GM19043 (cell line): ENCODE results near the gene MBOAT7.
"Not testable (repeated sequence)": the region's sequence is repeated elsewhere in the genome, so short reads cannot be mapped to it uniquely, and the experiment has no call there.

Source experiments
- ATAC-seq: cut with Tn5 transposase; IDR thresholded peaks from one replicate; pipeline ENCODE4 v1.9.1; 2021; ENCODE audit warnings: low read depth; ENCODE audit not compliant: unreplicated experiment

Gene MBOAT7

GRCh38 chr19:54209811-54210494 is 20.6 kb upstream of the MBOAT7 start:
- ATAC-seq, result no peak

DNA sequence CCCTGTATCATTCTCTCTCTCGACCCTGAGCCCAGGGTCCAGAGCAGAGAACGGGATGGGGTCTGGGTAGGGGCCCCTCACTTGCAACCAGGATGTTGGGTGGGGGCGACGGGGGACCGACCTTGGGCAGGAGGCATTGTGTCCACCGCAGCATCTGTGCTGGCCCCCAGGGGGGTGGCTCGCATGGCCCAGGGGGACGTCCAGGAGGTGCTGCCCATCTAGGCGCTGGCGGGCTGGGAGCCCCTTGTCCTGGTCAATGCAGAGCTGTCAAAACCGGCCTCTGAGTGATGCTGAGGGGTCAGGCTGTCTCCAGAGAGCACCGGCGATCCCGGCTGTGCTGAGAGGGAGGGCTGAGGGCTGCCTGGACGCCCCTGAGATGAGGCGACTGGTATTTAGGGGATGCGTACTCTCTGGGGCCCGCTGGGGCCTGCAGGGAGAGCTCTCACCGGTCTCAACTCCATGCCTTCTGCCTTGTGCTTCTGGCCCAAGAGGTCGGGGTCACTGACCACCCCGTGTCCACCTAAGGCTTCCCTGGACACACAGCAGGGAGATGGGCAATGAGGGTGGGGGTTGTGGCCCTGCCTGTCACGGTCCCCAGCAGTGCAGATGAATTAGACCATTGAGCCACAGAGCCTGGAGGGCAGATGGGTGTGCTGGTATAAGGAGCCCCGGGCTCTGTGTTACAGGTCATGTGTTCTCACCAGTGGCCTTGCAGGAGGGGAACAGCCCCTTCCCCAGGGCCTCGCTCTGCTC is 19.9 kb upstream of the MBOAT7 start:
- ATAC-seq, result no peak

DNA sequence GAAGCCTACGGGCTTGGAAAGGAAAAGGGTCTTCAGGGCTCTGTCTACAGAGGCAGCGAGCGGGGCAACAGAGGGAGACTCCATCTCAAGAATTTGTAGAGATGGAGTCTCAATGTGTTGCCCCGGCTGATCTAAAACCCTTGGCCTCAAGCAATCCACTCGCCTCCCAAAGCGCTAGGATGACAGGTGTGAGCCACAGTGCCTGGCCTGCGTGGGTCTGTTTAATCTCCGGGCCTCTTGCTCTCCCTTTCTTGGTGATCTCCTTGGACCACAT is 19.3 kb upstream of the MBOAT7 start:
- no peak for ATAC-seq

GRCh38 chr19:54207983-54208783 is 18.8 kb upstream of the MBOAT7 start:
- ATAC-seq, result peak; percentile 39

GRCh38 chr19:54207676-54207982 is 18.2 kb upstream of the MBOAT7 start:
- no peak for ATAC-seq

GRCh38 chr19:54207193-54207592 is 17.8 kb upstream of the MBOAT7 start:
- ATAC-seq, result not testable (repeated sequence)

- no peak for ATAC-seq
Observed at GRCh38 chr19:54206831-54207177, 17.4 kb upstream of the MBOAT7 start.

DNA sequence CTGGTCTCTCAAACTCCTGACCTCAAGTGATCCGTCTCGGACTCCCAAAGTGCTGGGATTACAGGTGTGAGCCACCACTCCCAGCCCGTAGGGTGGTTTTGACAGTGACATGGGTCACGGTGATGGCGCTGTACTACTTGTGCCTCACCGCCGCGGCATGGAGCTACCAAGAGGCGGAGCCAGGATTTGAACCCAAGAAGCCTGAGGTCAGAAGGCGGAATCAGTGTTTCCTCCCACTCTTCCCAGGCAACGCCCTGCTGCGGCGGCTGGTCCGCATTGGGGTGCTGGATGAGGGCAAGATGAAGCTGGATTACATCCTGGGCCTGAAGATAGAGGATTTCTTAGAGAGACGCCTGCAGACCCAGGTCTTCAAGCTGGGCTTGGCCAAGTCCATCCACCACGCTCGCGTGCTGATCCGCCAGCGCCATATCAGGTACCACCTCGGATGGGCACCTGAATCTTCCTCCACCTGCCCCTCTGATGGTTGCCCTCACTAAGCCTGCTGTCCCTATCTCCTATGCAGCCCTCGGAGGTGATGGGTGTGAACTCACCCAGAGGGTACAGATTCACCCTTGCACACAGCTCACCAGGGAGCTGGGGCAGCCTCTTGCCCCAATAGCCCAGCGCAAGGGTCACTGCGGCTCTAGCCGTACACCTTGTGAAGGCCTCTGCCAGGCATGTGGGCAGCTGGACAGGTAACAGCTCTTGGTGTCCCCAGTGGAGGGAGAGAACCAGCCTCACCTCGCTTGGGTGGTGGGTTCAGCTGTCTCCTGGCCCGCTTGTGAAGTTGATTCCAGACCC is 16.9 kb upstream of the MBOAT7 start:
- no peak for ATAC-seq

GRCh38 chr19:54204767-54205468 is 15.5 kb upstream of the MBOAT7 start:
- ATAC-seq, result no peak

GRCh38 chr19:54203151-54203611 is 13.8 kb upstream of the MBOAT7 start:
- no peak for ATAC-seq

- ATAC-seq, result no peak
Observed at GRCh38 chr19:54201980-54202379, 12.6 kb upstream of the MBOAT7 start.

DNA sequence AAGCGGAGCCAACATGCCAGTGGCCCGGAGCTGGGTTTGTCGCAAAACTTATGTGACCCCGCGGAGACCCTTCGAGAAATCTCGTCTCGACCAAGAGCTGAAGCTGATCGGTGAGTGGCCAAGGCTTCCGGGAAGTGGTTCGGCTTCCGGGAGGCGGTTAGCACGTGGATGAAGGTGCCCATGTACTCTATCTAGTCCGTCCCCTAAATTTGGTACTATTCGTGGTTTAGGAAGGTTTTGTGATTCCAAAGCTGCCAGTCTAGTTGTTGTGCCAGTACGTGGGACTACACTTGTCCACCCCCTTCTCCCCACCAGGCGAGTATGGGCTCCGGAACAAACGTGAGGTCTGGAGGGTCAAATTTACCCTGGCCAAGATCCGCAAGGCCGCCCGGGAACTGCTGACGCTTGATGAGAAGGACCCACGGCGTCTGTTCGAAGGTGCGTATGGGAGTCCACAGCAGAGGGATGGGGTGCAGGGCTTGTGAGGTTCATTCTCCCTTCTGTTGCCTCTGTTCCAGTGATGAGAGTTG is 11.9 kb upstream of the MBOAT7 start:
- ATAC-seq, result peak; percentile 9

GRCh38 chr19:54199401-54199800 is 10.0 kb upstream of the MBOAT7 start:
- ATAC-seq, result no peak

- no peak for ATAC-seq
Observed at GRCh38 chr19:54197121-54197520, 7.7 kb upstream of the MBOAT7 start.

- ATAC-seq, result no peak
Observed at GRCh38 chr19:54196536-54196935, 7.2 kb upstream of the MBOAT7 start.

- not testable (repeated sequence) for ATAC-seq
Observed at GRCh38 chr19:54194463-54194862, 5.1 kb upstream of the MBOAT7 start.

GRCh38 chr19:54193011-54193410 is 3.6 kb upstream of the MBOAT7 start:
- no peak for ATAC-seq

- ATAC-seq, result no peak
Observed at GRCh38 chr19:54191811-54192453, 2.6 kb upstream of the MBOAT7 start.

DNA sequence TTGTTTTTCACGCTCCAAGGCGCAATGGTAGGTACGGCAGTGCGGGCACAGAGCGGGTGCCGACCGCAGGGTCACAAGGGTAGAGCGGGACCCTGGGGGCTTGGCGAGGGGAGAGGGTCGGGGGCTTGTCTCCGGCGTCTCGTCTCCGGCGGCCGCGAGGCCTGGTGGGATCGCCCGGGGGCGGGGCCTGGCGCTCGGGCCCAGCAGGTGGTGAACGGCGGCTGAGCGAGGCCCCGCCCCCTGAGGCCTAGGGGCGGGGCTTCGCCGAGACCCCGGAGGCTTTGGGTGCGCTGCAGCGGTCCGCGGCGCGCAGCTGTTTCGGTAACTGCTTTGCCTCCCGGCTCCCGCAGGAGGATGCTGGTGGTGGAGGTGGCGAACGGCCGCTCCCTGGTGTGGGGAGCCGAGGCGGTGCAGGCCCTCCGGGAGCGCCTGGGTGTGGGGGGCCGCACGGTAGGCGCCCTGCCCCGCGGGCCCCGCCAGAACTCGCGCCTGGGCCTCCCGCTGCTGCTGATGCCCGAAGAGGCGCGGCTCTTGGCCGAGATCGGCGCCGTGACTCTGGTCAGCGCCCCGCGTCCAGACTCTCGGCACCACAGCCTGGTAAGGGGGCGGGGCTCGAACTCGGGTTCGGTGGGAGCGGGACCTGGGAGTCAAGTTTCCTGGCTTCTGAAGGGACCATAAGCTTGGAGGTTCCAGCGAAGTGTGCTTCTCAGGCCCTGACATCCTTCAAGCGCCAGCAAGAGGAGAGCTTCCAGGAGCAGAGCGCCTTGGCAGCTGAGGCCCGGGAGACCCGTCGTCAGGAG is 1.8 kb upstream of the MBOAT7 start, which contains the start of gene TSEN34:
Gene TSEN34, plus strand, starts transcription at position 298 of the 800 bp plus-strand sequence. Its CDS starts 57 bp downstream, at position 355.
- ATAC-seq, result peak; percentile 24
